NCI-H82 (cell line): ENCODE results near the gene WBP2NL.

Experiments
- DNase-seq: peaks from one replicate; lab custom pipeline; 2025; lab: John Stamatoyannopoulos, UW

Gene WBP2NL

DNA sequence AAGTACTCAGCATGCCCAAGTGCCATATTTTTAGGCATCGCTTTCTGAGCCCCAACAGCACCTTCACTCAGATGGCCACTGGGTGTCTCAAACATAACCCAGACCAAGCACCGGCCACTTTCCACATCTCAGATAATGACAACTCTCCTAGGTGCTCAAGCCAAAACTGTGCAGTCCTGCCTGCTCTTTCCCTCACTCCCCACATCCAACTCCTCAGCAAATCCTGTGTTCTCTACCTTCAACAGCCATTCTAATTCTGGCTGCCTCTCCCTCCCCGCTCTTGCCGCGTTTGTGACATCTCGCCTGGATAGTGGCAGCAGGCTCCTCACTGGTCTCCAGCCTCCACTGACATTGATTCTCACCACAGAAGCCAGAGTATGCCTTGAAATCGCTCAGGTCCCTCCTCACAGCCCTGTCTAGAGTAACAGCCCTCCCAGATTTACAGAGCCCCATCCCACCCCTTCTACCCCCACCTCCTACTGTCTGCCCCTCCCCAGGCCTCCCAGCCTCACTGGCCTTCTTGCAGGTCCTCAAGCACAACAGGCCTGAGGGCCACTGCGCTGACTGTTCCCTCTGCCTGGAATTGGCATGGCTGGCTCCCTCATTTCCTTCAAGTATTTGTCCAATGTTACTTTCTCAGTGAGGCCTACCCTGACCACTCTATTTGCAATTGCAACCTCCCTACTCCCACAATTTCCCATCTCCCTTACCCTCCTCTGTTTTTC lies 74.2 kb downstream of the WBP2NL start:
- no peak for DNase-seq

DNA sequence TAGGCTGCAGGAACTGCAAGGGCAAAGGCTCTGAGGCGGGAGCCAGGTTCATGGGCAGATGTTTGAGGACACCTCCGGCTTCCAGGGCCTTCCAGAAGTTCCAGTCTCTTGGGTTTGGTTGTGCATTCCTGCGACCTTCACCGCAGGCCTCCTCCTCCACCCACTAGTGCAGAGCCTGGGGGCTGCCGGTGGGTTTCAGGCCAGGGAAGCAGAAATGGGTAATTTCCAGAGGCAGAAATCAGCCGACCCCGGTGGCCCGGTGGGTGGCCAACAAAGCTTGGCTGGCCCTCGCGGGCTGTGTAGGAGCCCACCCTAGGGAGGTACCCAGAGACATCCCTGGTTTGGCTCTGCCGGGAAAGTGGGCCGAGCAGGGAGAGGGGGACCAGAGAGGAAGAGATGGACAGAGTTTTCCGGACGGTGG lies 75.0 kb downstream of the WBP2NL start:
- no peak for DNase-seq

DNA sequence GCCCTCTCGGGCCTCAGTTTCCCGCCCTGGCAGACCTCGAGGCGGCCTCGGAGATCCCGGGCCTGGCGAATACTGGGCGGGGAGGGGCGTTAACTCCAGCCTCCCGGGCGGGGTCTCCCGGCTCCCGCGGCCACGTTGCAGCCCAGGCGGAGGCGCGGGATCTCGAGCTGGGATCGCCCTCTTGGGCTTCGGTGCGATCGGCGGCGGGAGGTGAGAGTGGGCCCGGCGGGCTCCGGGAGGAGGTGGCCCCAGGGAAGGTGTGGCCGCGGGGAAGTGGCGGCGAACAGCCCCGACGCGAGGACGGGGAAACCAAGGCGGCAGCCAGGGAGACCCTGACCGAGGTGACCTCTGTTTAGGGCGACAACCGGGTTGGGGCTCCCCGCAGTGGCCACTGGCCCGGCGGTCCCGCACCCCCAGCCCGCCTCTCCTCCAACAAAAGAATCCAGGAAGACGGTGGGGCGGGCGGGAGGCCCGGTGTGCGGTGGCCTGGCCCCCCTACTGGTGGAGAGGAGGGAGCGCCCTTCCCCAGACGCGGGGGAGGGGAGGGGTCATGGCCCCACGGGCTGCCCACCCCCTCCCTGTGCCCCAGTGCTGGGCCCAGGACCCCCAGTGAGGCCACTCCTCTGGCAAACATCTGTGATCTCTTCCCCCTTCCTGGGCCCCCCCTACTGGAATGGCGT lies 75.7 kb downstream of the WBP2NL start, which contains the start of gene PHETA2:
Gene PHETA2, plus strand, starts transcription at position 117 of the 680 bp plus-strand sequence. CDS start 3,046 bp downstream, outside the sequence.
- DNase-seq: no peak

DNA sequence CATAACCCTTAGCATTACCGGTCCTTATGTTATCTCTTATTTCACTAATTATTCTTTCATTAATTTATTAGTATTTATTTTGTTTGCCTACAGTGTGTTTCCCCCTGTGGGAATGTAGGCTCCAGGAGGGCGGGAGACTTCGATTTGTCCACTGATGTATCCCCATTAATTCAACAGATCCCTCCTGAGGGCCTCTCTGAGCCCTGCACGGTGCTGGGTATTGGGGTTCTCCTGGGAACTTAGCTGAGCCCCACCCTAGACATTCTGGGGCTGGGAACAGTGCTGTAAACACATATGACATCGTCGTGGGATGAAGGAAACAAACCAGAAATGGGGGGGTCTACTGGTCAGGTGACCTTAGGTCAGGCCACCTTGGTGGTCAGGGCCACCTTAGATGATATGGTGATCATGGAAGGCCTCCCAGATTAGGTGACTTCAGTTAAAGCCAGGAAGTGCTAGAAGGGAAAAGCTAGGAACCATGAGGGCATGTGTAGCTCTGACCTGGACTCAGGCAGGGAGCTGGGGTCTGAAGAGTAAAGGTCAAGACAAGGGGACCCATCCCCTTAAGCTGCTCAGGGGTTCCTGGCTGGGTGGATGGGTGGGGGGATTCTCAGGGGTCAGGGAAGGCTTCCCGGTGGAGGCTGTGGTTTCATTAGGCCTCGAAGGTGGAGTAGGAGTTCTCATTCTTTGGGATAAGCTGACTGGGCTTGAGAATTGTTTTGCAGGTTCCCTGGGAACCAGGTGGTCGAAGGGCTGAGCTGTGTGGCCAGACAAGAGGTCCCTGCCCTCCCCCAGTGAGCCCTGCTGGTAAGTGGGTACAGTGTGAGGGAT lies 76.5 kb downstream of the WBP2NL start:
- DNase-seq: no peak

DNA sequence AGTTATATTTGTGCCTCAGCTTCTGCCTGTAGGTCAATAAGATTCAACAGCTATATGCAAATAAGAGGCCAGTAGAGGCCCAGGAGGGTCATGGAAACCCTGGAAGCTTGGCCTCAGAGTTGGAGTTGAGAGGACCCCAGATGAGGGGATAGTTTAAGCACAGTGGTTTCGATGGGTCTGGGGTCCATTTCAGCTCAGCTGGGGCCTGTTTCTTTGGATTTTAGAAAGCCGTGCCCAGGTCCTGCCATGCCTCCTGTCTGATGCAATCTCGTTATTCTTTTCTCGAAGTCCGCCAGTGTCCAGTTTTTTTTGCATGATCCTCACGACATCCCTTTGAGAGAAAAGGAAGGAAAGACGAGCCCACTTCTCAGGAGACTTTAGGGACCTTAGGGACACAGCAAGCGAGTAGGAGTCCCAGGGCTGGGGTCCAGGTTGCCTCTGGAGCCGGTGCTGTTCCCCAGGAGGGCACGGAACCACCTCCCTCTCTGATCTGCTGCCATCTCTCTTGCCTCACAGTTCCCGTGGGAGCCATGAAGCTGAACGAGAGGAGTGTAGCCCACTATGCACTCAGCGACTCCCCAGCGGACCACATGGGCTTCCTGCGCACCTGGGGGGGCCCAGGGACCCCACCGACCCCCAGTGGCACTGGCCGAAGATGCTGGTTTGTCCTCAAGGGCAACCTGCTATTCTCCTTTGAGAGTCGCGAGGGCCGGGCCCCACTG lies 78.3 kb downstream of the WBP2NL start:
- DNase-seq: no peak

DNA sequence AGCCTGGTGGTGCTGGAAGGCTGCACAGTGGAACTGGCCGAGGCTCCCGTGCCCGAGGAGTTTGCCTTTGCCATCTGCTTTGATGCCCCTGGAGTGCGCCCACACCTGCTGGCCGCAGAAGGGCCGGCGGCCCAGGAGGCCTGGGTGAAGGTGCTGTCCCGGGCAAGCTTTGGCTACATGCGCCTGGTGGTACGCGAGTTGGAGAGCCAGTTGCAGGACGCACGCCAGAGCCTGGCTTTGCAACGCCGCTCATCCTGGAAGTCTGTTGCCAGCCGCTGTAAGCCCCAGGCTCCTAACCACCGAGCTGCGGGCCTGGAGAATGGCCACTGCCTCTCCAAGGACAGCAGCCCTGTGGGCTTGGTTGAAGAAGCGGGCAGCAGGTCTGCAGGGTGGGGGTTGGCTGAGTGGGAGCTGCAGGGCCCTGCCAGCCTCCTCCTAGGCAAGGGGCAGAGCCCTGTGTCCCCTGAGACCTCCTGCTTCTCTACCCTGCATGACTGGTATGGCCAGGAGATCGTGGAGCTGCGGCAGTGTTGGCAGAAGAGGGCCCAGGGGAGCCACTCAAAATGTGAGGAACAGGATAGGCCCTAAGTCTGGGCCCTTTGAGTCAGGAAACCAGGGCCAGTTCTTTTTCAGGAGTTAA lies 79.0 kb downstream of the WBP2NL start:
- DNase-seq: no peak
